ES-I3 (cell line): ENCODE measurements around the gene ZBTB46.
A peak's percentile ranks its signal among the peaks of the same experiment; 100 is the strongest.

ENCODE experiments used
- H3K36me3 ChIP-seq: 2 replicates; pipeline ENCODE4 v1.6.1; 2013; ENCODE audit warnings: mild to moderate bottlenecking, low read length, control low read depth, moderate library complexity; ENCODE audit not compliant: insufficient read depth
- H3K4me1 ChIP-seq: 2 replicates; pipeline ENCODE4 v1.6.1; 2013; ENCODE audit warnings: mild to moderate bottlenecking, control low read depth, low read length; ENCODE audit not compliant: insufficient read depth
- H3K9ac ChIP-seq: 2 replicates; pipeline ENCODE4 v1.6.1; 2013; ENCODE audit warnings: low read depth, mild to moderate bottlenecking, low read length, moderate library complexity
- H3K9me3 ChIP-seq: 2 replicates; pipeline ENCODE4 v1.6.1; 2013; ENCODE audit warnings: mild to moderate bottlenecking, low read length, moderate library complexity; ENCODE audit not compliant: control insufficient read depth, insufficient read depth

Gene ZBTB46

GRCh38 chr20:63718996-63719395 lies 112.1 kb downstream of the ZBTB46 start:
- no peaks in the 10 kb centered on the region for H3K9me3 ChIP-seq
- peaks cover 7% of the 10 kb centered on the region; the same call in 1 of the 2 replicates for H3K36me3 ChIP-seq
- H3K9ac ChIP-seq, result no peak overlapping the region
- no peaks in the 10 kb centered on the region for H3K4me1 ChIP-seq

GRCh38 chr20:63714858-63715257 lies 116.2 kb downstream of the ZBTB46 start:
- Histone ChIP-seq H3K9ac (no peak overlapping the region), H3K4me1 (no peaks in the 10 kb centered on the region), H3K9me3 (no peaks in the 10 kb centered on the region), H3K36me3 (peaks cover 23% of the 10 kb centered on the region)

GRCh38 chr20:63712191-63712590 lies 118.9 kb downstream of the ZBTB46 start:
- Histone ChIP-seq H3K36me3 (peaks cover 27% of the 10 kb centered on the region), H3K4me1 (no peaks in the 10 kb centered on the region), H3K9ac (no peak overlapping the region), H3K9me3 (no peaks in the 10 kb centered on the region)

GRCh38 chr20:63711085-63711645 lies 119.9 kb downstream of the ZBTB46 start:
- H3K9me3 ChIP-seq, result no peaks in the 10 kb centered on the region
- H3K4me1 ChIP-seq, result 0 out of 2 replicates have a peak, but pooled peaks cover 5% of the 10 kb centered on the region
- peaks cover 27% of the 10 kb centered on the region for H3K36me3 ChIP-seq
- no peak overlapping the region for H3K9ac ChIP-seq

GRCh38 chr20:63709149-63709527 lies 121.9 kb downstream of the ZBTB46 start:
- Histone ChIP-seq H3K4me1 (0 out of 2 replicates have a peak, but pooled peaks cover 5% of the 10 kb centered on the region), H3K36me3 (peaks cover 27% of the 10 kb centered on the region), H3K9ac (no peak overlapping the region), H3K9me3 (no peaks in the 10 kb centered on the region)

GRCh38 chr20:63708301-63709148 lies 122.5 kb downstream of the ZBTB46 start:
- peaks cover 27% of the 10 kb centered on the region for H3K36me3 ChIP-seq
- H3K9me3 ChIP-seq, result no peaks in the 10 kb centered on the region
- peak overlapping the region; percentile 80 for H3K9ac ChIP-seq
- 0 out of 2 replicates have a peak, but pooled peaks cover 5% of the 10 kb centered on the region for H3K4me1 ChIP-seq

GRCh38 chr20:63707558-63708300 lies 123.3 kb downstream of the ZBTB46 start, which contains the start of the genes ARFRP1 and ZGPAT:
Gene ARFRP1, minus strand, starts transcription at chr20:63707976. Its CDS starts 885 bp downstream, at chr20:63707091.
Gene ZGPAT, plus strand, starts transcription at chr20:63708039. Its CDS starts 542 bp downstream, at chr20:63708581.
- H3K9ac ChIP-seq, result peak within 1 kb of the TSS; percentile 80
- H3K9me3 ChIP-seq, result no peaks in the 10 kb centered on the region
- 0 out of 2 replicates have a peak, but pooled peaks cover 5% of the 10 kb centered on the region for H3K4me1 ChIP-seq
- peaks cover 25% of the 10 kb centered on the region for H3K36me3 ChIP-seq

GRCh38 chr20:63706852-63707557 lies 124.1 kb downstream of the ZBTB46 start:
- H3K36me3 ChIP-seq, result peaks cover 18% of the 10 kb centered on the region
- peak overlapping the region; percentile 80 for H3K9ac ChIP-seq
- 0 out of 2 replicates have a peak, but pooled peaks cover 5% of the 10 kb centered on the region for H3K4me1 ChIP-seq
- no peaks in the 10 kb centered on the region for H3K9me3 ChIP-seq

GRCh38 chr20:63706027-63706695 lies 124.9 kb downstream of the ZBTB46 start:
- H3K9me3 ChIP-seq, result no peaks in the 10 kb centered on the region
- 0 out of 2 replicates have a peak, but pooled peaks cover 5% of the 10 kb centered on the region for H3K4me1 ChIP-seq
- H3K36me3 ChIP-seq, result peaks cover 14% of the 10 kb centered on the region
- peak overlapping the region; percentile 80; the same call in 1 of the 2 replicates for H3K9ac ChIP-seq

GRCh38 chr20:63705232-63706026 lies 125.6 kb downstream of the ZBTB46 start:
- no peaks in the 10 kb centered on the region for H3K9me3 ChIP-seq
- H3K9ac ChIP-seq, result no peak overlapping the region
- peaks cover 11% of the 10 kb centered on the region for H3K36me3 ChIP-seq
- H3K4me1 ChIP-seq, result 0 out of 2 replicates have a peak, but pooled peaks cover 5% of the 10 kb centered on the region

- Histone ChIP-seq H3K4me1 (peaks cover 8% of the 10 kb centered on the region; the same call in 1 of the 2 replicates), H3K36me3 (peaks cover 11% of the 10 kb centered on the region), H3K9ac (no peak overlapping the region), H3K9me3 (no peaks in the 10 kb centered on the region)
These were observed 126.3 kb downstream of the ZBTB46 start for GRCh38 chr20:63704749-63705117.

- Histone ChIP-seq H3K9ac (no peak overlapping the region), H3K4me1 (peaks cover 13% of the 10 kb centered on the region; the same call in 1 of the 2 replicates), H3K9me3 (no peaks in the 10 kb centered on the region), H3K36me3 (peaks cover 7% of the 10 kb centered on the region; the same call in 1 of the 2 replicates)
These were observed 126.9 kb downstream of the ZBTB46 start for GRCh38 chr20:63703976-63704748.
